ENCODE results near the gene PLXNB2. TPM values are rescaled to one million over a fixed set of nuclear protein-coding genes. Genes with fewer than 3 reads are reported as not detected.

PLXNB2 gene
- total and polyA plus RNA-seq, 8 donors: 89.3 to 216 (median 128) TPM

DNA sequence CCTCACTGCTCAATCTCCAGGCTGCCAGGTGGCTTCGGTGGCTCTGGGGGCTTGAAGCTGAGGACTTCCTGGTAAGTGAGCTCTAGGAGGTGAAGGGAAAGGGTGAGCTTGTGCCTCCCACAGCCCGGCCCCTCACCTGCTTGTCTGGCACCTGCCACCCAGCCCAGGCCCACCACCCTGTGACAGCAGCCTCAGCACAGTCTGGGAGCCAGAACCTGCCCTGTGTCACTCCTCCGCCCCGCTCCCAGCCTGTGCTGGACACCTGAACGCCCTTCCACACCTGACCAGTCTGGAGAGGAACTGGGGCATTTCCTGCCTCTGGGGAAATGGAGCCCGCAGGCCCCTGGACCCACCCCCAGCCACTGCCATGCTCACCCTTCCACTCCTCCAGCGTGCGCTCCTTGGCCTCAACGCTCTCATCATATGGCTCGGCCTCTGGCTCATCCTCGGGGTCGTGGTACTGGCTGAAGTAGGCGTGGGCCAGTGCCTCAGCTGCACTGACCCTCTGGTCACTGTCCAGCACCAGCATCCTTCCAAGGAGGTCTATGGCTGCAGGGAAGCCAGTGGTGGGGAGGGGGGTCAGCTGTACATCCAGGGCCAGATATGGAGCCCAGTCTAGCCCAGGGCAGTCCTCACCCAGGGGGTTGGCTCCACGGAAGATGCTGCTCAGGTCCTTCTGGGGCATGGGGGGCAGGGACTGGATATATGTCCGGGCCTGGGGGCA lies 42.3 kb downstream of the PLXNB2 start:
- Histone ChIP-seq H3K9me3 (no peaks in the 10 kb centered on the region), H3K36me3 (no peaks in the 10 kb centered on the region), H3K4me1 (peaks cover 12 to 19% (median 13%) of the 10 kb centered on the region in 3 donors), H3K27me3 (no peaks in the 10 kb centered on the region), H3K4me3 (no peak overlapping the region), H3K27ac (no peak overlapping the region)
- intact Hi-C loops (cut with DNase I): loop anchor here in 1 of 3 donors (10.0 kb wide), 1 partner anchor 350 kb away; no protein-coding TSS in a partner anchor
- DNase-seq (no peak), FAIRE-seq (no peak), ATAC-seq (no peak)
- WGBS, 2 donors: 85 to 90% methylated on average over 15 of the region's 15 CpGs
- TF ChIP-seq, protein P1, sequence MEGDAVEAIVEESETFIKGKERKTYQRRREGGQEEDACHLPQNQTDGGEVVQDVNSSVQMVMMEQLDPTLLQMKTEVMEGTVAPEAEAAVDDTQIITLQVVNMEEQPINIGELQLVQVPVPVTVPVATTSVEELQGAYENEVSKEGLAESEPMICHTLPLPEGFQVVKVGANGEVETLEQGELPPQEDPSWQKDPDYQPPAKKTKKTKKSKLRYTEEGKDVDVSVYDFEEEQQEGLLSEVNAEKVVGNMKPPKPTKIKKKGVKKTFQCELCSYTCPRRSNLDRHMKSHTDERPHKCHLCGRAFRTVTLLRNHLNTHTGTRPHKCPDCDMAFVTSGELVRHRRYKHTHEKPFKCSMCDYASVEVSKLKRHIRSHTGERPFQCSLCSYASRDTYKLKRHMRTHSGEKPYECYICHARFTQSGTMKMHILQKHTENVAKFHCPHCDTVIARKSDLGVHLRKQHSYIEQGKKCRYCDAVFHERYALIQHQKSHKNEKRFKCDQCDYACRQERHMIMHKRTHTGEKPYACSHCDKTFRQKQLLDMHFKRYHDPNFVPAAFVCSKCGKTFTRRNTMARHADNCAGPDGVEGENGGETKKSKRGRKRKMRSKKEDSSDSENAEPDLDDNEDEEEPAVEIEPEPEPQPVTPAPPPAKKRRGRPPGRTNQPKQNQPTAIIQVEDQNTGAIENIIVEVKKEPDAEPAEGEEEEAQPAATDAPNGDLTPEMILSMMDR (IDR thresholded peaks at IDR 0.05): no peak

GRCh38 chr22:50264104-50264745 lies 43.2 kb downstream of the PLXNB2 start:
- Histone ChIP-seq H3K27me3 (no peaks in the 10 kb centered on the region), H3K4me3 (no peak overlapping the region), H3K36me3 (no peaks in the 10 kb centered on the region), H3K4me1 (peaks cover 8 to 18% (median 11%) of the 10 kb centered on the region in 3 donors), H3K9me3 (no peaks in the 10 kb centered on the region), H3K27ac (no peak overlapping the region)
- DNase-seq (no peak), ATAC-seq (no peak), FAIRE-seq (no peak)
- intact Hi-C loops (cut with DNase I): loop anchor here in 1 of 3 donors (10.0 kb wide), 1 partner anchor 351 kb away; no protein-coding TSS in a partner anchor
- TF ChIP-seq, protein P1 (IDR thresholded peaks at IDR 0.05): no peak
- 78 to 88% methylated on average over 15 of the region's 15 CpGs for WGBS, 2 donors

DNA sequence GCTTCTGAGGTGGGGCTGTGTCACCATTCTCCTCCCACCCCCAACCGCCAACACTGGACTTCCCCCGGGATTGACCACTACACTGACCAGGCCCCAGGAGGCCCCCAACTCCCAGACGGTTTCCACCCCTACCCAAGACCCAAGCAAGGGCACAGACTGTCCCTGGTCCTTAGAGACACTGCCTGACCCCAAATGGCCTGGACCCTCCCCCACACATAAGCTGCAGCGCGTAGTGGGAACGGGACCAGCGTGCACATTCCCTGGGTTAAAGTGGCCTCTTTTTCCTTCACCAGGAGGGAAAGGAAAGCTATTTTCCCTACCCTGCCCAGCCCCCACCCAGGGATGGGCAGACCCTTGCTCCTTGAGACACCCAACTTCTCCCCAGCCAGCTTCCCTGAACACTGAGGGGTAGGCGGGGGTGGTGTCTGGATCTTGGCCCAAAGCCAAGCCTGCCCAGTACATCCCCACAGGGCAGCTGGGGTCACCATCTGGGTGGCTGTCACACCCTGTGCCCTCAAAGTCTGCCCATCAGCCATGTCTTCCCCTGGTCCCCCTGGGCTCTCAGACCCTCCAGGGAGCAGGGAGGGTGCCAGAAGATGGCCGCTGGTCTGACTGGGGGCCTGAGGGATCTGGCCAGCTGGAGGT lies 44.4 kb downstream of the PLXNB2 start:
- H3K27ac ChIP-seq: no peak overlapping the region
- peaks cover 3 to 6% (median 4%) of the 10 kb centered on the region in 3 donors for H3K4me1 ChIP-seq
- ATAC-seq (no peak), DNase-seq (no peak), FAIRE-seq (no peak)
- intact Hi-C loops (cut with DNase I): loop anchor here in 1 of 3 donors (10.0 kb wide), 1 partner anchor 352 kb away; no protein-coding TSS in a partner anchor
- WGBS, 2 donors: 42 to 61% methylated on average over 9 of the region's 9 CpGs
- H3K4me3 ChIP-seq: no peak overlapping the region
- no peaks in the 10 kb centered on the region for H3K27me3 ChIP-seq
- H3K36me3 ChIP-seq: no peaks in the 10 kb centered on the region
- H3K9me3 ChIP-seq: no peaks in the 10 kb centered on the region
- TF ChIP-seq, protein P1 (IDR thresholded peaks at IDR 0.05): no peak

DNA sequence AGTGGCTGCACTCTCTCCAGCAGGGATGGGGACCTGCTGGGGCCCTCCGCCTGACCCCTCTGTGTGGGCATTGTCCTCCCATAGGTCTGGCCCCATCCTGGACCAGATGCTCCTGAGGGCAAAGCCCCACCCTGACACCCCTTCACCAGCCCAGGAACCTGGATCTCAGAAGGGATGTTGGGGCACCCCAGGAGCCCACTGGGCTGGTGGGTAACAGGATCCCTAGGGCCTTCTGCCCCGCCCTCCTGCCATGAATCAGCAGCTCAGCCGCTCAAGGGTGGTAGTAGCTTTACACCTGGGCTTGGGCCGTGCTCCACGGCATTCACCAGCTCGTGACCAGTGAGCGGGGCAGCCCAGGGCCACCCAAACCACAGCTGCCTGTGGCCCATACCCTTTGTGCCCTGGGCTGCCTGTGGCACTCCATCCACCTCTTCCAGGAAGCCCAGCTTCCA lies 45.0 kb downstream of the PLXNB2 start:
- WGBS, 2 donors: 57 to 66% methylated on average over 7 of the region's 7 CpGs

More for the DNA sequence above, 45.0 kb downstream of the PLXNB2 start:
- TF ChIP-seq, protein P1 (IDR thresholded peaks at IDR 0.05): no peak
- no peaks in the 10 kb centered on the region for H3K27me3 ChIP-seq
- no peaks in the 10 kb centered on the region for H3K9me3 ChIP-seq
- peaks cover 0 to 6% (median 4%) of the 10 kb centered on the region in 3 donors for H3K4me1 ChIP-seq
- no peak overlapping the region for H3K4me3 ChIP-seq
- ATAC-seq (no peak), FAIRE-seq (no peak), DNase-seq (no peak)
- H3K36me3 ChIP-seq: no peaks in the 10 kb centered on the region
- intact Hi-C loops (cut with DNase I): loop anchor here in 1 of 3 donors (10.0 kb wide), 1 partner anchor 352 kb away; no protein-coding TSS in a partner anchor
- no peak overlapping the region for H3K27ac ChIP-seq
